Testis (tissue), 3 donors: ENCODE results near the gene IL23A. TPM values are rescaled to one million over a fixed set of nuclear protein-coding genes. Genes with fewer than 3 reads are reported as not detected.

Source experiments
- DNase-seq: peaks from one replicate; pipeline ENCODE4 v3.0.0-alpha.2; 2019
- H3K27ac ChIP-seq, 2 donors: fragments of 200-600 bp; sonication (generic); one replicate each; pipeline ENCODE4 v1.5.1; 2019
- H3K27me3 ChIP-seq: fragments of 200-600 bp; sonication (generic); one replicate; pipeline ENCODE4 v1.5.1; 2019
- H3K36me3 ChIP-seq: fragments of 200-600 bp; sonication (generic); one replicate; pipeline ENCODE4 v1.5.1; 2017; ENCODE audit warnings: low read depth; ENCODE audit errors: missing control alignments
- H3K4me1 ChIP-seq: fragments of 200-600 bp; sonication (generic); one replicate; pipeline ENCODE4 v1.5.1; 2019
- H3K4me3 ChIP-seq, 2 donors: fragments of 200-600 bp; sonication (generic); one replicate each; pipeline ENCODE4 v1.5.1; 2017 to 2019
- H3K9me3 ChIP-seq: fragments of 200-600 bp; sonication (generic); one replicate; pipeline ENCODE4 v1.5.1; 2017
- CTCF ChIP-seq, 3 experiments: fragments of 450-650 bp in 2 of 3; fragments of 200-600 bp in 1 of 3; sonication (generic) in 1 of 3; IDR thresholded peaks; one replicate each; pipeline ENCODE4 v1.5.1; 2016 to 2019; ENCODE audit warnings: antibody characterized with exemption in 3 of 3, mild to moderate bottlenecking in 2 of 3, moderate library complexity in 1 of 3
- POLR2A ChIP-seq: fragments of 450-650 bp; IDR thresholded peaks from one replicate; pipeline ENCODE4 v1.6.1; 2017; ENCODE audit warnings: antibody characterized with exemption, mild to moderate bottlenecking, moderate library complexity
- WGBS, 2 donors: methylation state at CpG; one replicate each; pipeline ENCODE4 v1.1.5; 2018; 5-methylcytosine and 5-hydroxymethylcytosine counted together
- intact Hi-C: fragments of 100-400 bp; cut with DNase I; formaldehyde crosslinking; loops from one replicate; pipeline ENCODE4 v1.15.1; 2023; ENCODE audit warnings: low total_unique reads
- polyA plus RNA-seq: library from polyadenylated mRNA; stranded (reverse); fragments of 350-450 nt; fragmentation: Illumina TruSeq; extraction: RNeasy Lipid Tissue Mini Kit (QIAGEN cat#74804); gene quantifications from one replicate; pipeline ENCODE4 v1.2.3, GENCODE V29; 2014; ENCODE audit warnings: low read depth, low replicate concordance; ENCODE audit not compliant: insufficient read depth
- total RNA-seq, 2 donors: library from RNA; depleted of rRNA; stranded (reverse); fragments of >200 nt; gene quantifications; one replicate each; pipeline ENCODE4 v1.2.3, GENCODE V29; 2016

The IL23A gene
- total and polyA plus RNA-seq, 3 donors from 2014 or later, result 8.1 to 34.9 (median 8.4) TPM

DNA sequence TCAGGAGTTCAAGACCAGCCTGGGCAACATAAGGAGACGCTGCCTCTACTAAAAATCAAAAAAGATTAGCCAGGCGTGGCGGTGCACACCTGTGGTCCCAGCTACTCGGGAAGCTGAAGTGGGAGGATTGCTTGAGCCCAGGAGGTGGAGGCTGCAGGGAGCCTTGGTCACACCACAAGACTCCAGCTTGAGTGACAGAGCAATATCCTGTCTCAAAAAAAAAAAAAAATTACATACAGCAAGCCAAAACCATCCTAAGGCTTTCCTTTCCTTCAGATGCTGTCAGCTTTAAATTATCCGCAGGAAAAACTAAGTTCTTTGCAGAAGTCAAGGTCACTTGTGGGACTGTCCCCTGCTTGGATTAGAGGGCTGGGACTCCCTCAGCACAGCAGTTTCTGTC is 39.9 kb upstream of the IL23A start:
- no peaks in the 10 kb centered on the region for H3K36me3 ChIP-seq
- H3K27ac ChIP-seq, result peak overlapping the region in 1 of 2 donors; percentile 86
- H3K4me1 ChIP-seq, result peaks cover 25% of the 10 kb centered on the region
- no peaks in the 10 kb centered on the region for H3K9me3 ChIP-seq
- WGBS, 2 donors, result 47 to 48% methylated on average over 5 of the region's 5 CpGs
- no peak for TF ChIP-seq POLR2A
- no peak for TF ChIP-seq CTCF (IDR thresholded peaks at IDR 0.05)
- H3K4me3 ChIP-seq, result peak overlapping the region in 1 of 2 donors; percentile 78
- intact Hi-C loops, result no loop called here
- no peak for DNase-seq
- no peaks in the 10 kb centered on the region for H3K27me3 ChIP-seq

- H3K27ac ChIP-seq, result peak overlapping the region; percentile 67 to 86
- H3K4me3 ChIP-seq, result peak overlapping the region; percentile 78 to 83
- 0 to 1% methylated on average over 10 of the region's 10 CpGs for WGBS, 2 donors
- intact Hi-C loops, result no loop called here
- H3K9me3 ChIP-seq, result no peaks in the 10 kb centered on the region
- TF ChIP-seq CTCF (IDR thresholded peaks at IDR 0.05), result no peak
- TF ChIP-seq POLR2A, result no peak
- no peaks in the 10 kb centered on the region for H3K36me3 ChIP-seq
- peaks cover 25% of the 10 kb centered on the region for H3K4me1 ChIP-seq
- no peaks in the 10 kb centered on the region for H3K27me3 ChIP-seq
- no peak for DNase-seq
These were observed 39.3 kb upstream of the IL23A start for GRCh38 chr12:56299308-56299852.

GRCh38 chr12:56299853-56300643 is 38.6 kb upstream of the IL23A start, which contains the start of gene CS:
TSS of gene CS (minus strand) at chr12:56300330. CDS start at chr12:56300201, 129 bp downstream.
- WGBS, 2 donors, result 0 to 1% methylated on average over 25 to 61 of the region's 63 CpGs
- H3K4me3 ChIP-seq, result peak within 1 kb of the TSS; percentile 78 to 83
- no peak for TF ChIP-seq POLR2A
- no peak for TF ChIP-seq CTCF (IDR thresholded peaks at IDR 0.05)
- H3K36me3 ChIP-seq, result no peaks in the 10 kb centered on the region
- intact Hi-C loops, result no loop called here
- peak within 1 kb of the TSS; percentile 67 to 86 for H3K27ac ChIP-seq
- DNase-seq, result peak; percentile 100
- peaks cover 25% of the 10 kb centered on the region for H3K4me1 ChIP-seq
- H3K9me3 ChIP-seq, result no peaks in the 10 kb centered on the region
- H3K27me3 ChIP-seq, result no peaks in the 10 kb centered on the region

DNA sequence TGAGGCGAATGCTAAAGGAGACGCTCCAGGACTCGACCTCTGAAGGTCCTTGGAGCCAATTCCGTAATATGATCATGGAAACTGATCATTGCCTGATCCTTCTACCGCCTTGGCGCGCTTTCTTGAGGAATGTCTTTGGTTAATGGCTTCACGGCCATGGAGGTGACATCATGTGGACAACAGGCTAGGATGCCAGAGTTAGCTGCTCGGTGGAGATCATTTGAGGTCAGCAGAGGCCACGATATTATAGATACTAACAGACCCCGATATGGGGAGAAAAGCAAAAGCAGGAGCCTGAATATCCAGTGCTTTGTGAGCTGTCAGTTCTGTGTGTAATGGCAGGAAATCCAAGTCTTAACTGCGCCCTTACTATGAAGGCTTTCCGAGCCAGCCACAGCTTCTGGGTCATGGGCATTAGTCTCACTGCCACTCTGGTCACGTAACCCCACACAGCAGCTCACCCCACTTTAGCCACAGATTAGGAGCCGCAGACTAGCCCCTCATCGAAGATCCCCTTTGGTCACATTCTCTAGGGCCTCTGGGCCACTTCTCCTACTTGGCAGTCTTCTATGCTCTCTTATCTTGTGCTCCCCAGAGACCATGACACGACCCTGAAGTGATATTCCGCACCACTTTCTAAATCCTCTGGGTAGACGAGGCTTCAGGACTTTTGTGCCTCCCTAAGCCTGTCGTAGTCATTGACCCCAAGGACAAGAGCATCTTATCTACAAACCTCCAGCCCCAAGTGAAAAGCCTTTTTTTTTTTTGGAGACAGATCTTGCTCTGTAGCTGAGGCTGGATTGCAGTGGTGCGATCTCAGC is 37.8 kb upstream of the IL23A start:
- no peak for TF ChIP-seq POLR2A
- TF ChIP-seq CTCF (IDR thresholded peaks at IDR 0.05), result no peak
- peaks cover 25% of the 10 kb centered on the region for H3K4me1 ChIP-seq
- no peaks in the 10 kb centered on the region for H3K9me3 ChIP-seq
- H3K27ac ChIP-seq, result peak overlapping the region; percentile 22 to 86
- intact Hi-C loops, result no loop called here
- 18 to 28% methylated on average over 20 to 21 of the region's 21 CpGs for WGBS, 2 donors
- H3K36me3 ChIP-seq, result no peaks in the 10 kb centered on the region
- DNase-seq, result no peak
- H3K4me3 ChIP-seq, result peak overlapping the region; percentile 78 to 83
- H3K27me3 ChIP-seq, result no peaks in the 10 kb centered on the region
